HepG2 (cell line): ENCODE measurements around the gene POC1B. TPM values are rescaled to one million over a fixed set of nuclear protein-coding genes. Genes with fewer than 3 reads are reported as not detected.

Experiments used
- ATAC-seq: fragments of 200-7000 bp; cut with Tn5 transposase; 3 replicates; pipeline ENCODE4 v1.9.1; 2020; ENCODE audit warnings: mild to moderate bottlenecking, moderate library complexity
- BruUV-seq: library from RNA; stranded (reverse); fragments of 400-500 nt; replicated peaks from 2 replicates; lab custom pipeline; 2021; lab: Mats Ljungman, UMichigan
- CTCF ChIA-PET: fragments of 300-600 bp; formaldehyde crosslinking; extraction: SDS; loops from one replicate; lab custom pipeline; 2021; ENCODE audit warnings: low total read pairs, inconsistent platforms, low intra/inter-chr PET ratio; lab: Yijun Ruan, JAX
- POLR2A ChIA-PET: fragments of 350-600 bp; sonication (Branson Sonifier 250); formaldehyde crosslinking; loops from one replicate; lab custom pipeline; 2020; ENCODE audit warnings: antibody characterized with exemption, inconsistent platforms; lab: Yijun Ruan, JAX
- DNase-seq: peaks from one replicate; pipeline ENCODE4 v3.0.0-alpha.2; 2015; ENCODE audit warnings: low spot score
- FAIRE-seq: peaks from 3 replicates; lab custom pipeline; 2011; peaks lifted over from hg19 to GRCh38; lab: Jason Lieb, UNC
- H2AFZ ChIP-seq: one replicate; pipeline ENCODE4 v1.6.1; 2011; ENCODE audit warnings: low read length, inconsistent platforms
- H3K27ac ChIP-seq: fragments of 300-600 bp; 3 replicates; pipeline ENCODE4 v1.8.0; 2011; ENCODE audit warnings: mixed run types, mild to moderate bottlenecking, mixed read lengths, low read length, inconsistent platforms; ENCODE audit not compliant: insufficient read depth; ENCODE audit errors: extremely low read length
- H3K27me3 ChIP-seq, 2 experiments: fragments of 200-600 bp in 1 of 2; 2 replicates in 1 of 2; 3 replicates in 1 of 2; pipeline versions ENCODE4 v1.6.0 to v1.8.0; 2011; ENCODE audit warnings: low read length in 2 of 2, mild to moderate bottlenecking in 2 of 2, moderate library complexity in 2 of 2, inconsistent platforms in 1 of 2; ENCODE audit not compliant: insufficient read depth in 2 of 2, control insufficient read depth in 1 of 2
- H3K36me3 ChIP-seq, 2 experiments: fragments of 200-600 bp in 1 of 2; replicated peaks in 1 of 2; 2 replicates in 1 of 2; 3 replicates in 1 of 2; pipeline versions ENCODE4 v1.5.1 to v1.8.0; 2011; ENCODE audit warnings: low read length in 2 of 2, inconsistent platforms in 1 of 2; ENCODE audit not compliant: insufficient read depth in 2 of 2, control insufficient read depth in 1 of 2
- H3K4me1 ChIP-seq: 2 replicates; pipeline ENCODE4 v1.5.1; 2012; ENCODE audit warnings: low read length, inconsistent platforms; ENCODE audit not compliant: insufficient read depth
- H3K4me2 ChIP-seq: 2 replicates; pipeline ENCODE4 v1.6.0; 2011; ENCODE audit warnings: low read depth, low read length, inconsistent platforms
- H3K4me3 ChIP-seq, 3 experiments: fragments of 200-600 bp in 1 of 3; sonication (generic), shearing (Covaris generic) in 1 of 3; replicated peaks in 1 of 3; 2 replicates each; pipeline ENCODE4 v1.5.1; 2011 to 2016; ENCODE audit warnings: low read length in 3 of 3, inconsistent platforms in 2 of 3, low read depth in 2 of 3, mild to moderate bottlenecking in 2 of 3, control low read depth in 1 of 3, mixed read lengths in 1 of 3; ENCODE audit not compliant: insufficient read depth in 1 of 3
- H3K79me2 ChIP-seq: one replicate; pipeline ENCODE4 v1.6.1; 2011; ENCODE audit warnings: low read length, inconsistent platforms; ENCODE audit not compliant: insufficient read depth
- H3K9ac ChIP-seq: 2 replicates; pipeline ENCODE4 v1.6.0; 2011; ENCODE audit warnings: mild to moderate bottlenecking, low read depth, low read length, inconsistent platforms; ENCODE audit not compliant: insufficient read depth
- H3K9me3 ChIP-seq: 2 replicates; pipeline ENCODE4 v1.5.1; 2012; ENCODE audit warnings: mild to moderate bottlenecking, low read length
- H4K20me1 ChIP-seq: 2 replicates; pipeline ENCODE4 v1.6.0; 2011; ENCODE audit warnings: inconsistent platforms, mild to moderate bottlenecking, low read length, moderate library complexity; ENCODE audit not compliant: insufficient read depth
- IRF2 ChIP-seq: IDR thresholded peaks from 2 replicates; pipeline ENCODE4 v1.6.1; 2018; ENCODE audit warnings: missing genetic modification reagents, missing compliant biosample characterization
- KLF15 ChIP-seq: sonication (generic); formaldehyde crosslinking; IDR thresholded peaks from 2 replicates; pipeline ENCODE4 v1.8.1; 2023; ENCODE audit warnings: borderline replicate concordance, mild to moderate bottlenecking, inconsistent platforms, missing genetic modification reagents, mixed read lengths
- NPAS2 ChIP-seq: sonication (generic); formaldehyde crosslinking; IDR thresholded peaks from 2 replicates; pipeline ENCODE4 v1.8.0; 2022; ENCODE audit warnings: mild to moderate bottlenecking, missing genetic modification reagents, borderline replicate concordance
- SUZ12 ChIP-seq: fragments of 150-350 bp; IDR thresholded peaks from 2 replicates; pipeline ENCODE4 v1.6.1; 2014; ENCODE audit warnings: low read depth, low read length
- ZNF616 ChIP-seq: sonication (generic); formaldehyde crosslinking; IDR thresholded peaks from 2 replicates; pipeline ENCODE4 v1.5.0; 2020; ENCODE audit warnings: low read depth, mild to moderate bottlenecking, missing genetic modification reagents
- WGBS: methylation state at CpG from one replicate; pipeline ENCODE4 v1.1.6; 2017; ENCODE audit warnings: low lambda C conversion rate; 5-methylcytosine and 5-hydroxymethylcytosine counted together
- in situ Hi-C: cut with HindIII; loops from 2 replicates; pipeline ENCODE4 v1.10.0; 2017; ENCODE audit warnings: low pct_unique_long_range_greater_than_20kb; ENCODE audit not compliant: extremely low pct_ligation_motif_present
- intact Hi-C: fragments of 100-400 bp; cut with micrococcal nuclease; formaldehyde crosslinking; loops from one replicate; pipeline ENCODE4 v1.10.0; 2022; ENCODE audit not compliant: unreplicated experiment
- polyA plus RNA-seq, 8 experiments: library from polyadenylated mRNA; depleted of rRNA in 3 of 8; stranded (reverse) in 7 of 8; unstranded in 1 of 8; fragments of >200 nt; fragmentation: Illumina TruSeq in 4 of 8; extraction: Trizol in 4 of 8; gene quantifications; 2 replicates each; pipeline versions ENCODE4 v1.2.1 to v1.2.3, GENCODE V29; 2011 to 2016; ENCODE audit warnings: low read depth in 4 of 8, missing spikeins in 1 of 8, mixed read lengths in 1 of 8; ENCODE audit not compliant: insufficient read depth in 1 of 8
- total RNA-seq, 5 experiments: library from RNA; depleted of rRNA; stranded (reverse); fragments of >200 nt; fragmentation: Illumina TruSeq; extraction: Trizol; gene quantifications; 2 replicates each; pipeline ENCODE4 v1.2.3, GENCODE V29; 2016; ENCODE audit warnings: low read depth in 1 of 5
- TF ChIP-seq, protein P1 (sequence below): sonication (generic); formaldehyde crosslinking; IDR thresholded peaks from 2 replicates; pipeline ENCODE4 v1.5.0; 2020; ENCODE audit warnings: mild to moderate bottlenecking, missing genetic modification reagents

Gene POC1B
- total and polyA plus RNA-seq, 2 of the 13 experiments (the other 11 are each of a cell fraction or from before 2014, with no cell fraction given): 9.3 to 11.0 TPM

DNA sequence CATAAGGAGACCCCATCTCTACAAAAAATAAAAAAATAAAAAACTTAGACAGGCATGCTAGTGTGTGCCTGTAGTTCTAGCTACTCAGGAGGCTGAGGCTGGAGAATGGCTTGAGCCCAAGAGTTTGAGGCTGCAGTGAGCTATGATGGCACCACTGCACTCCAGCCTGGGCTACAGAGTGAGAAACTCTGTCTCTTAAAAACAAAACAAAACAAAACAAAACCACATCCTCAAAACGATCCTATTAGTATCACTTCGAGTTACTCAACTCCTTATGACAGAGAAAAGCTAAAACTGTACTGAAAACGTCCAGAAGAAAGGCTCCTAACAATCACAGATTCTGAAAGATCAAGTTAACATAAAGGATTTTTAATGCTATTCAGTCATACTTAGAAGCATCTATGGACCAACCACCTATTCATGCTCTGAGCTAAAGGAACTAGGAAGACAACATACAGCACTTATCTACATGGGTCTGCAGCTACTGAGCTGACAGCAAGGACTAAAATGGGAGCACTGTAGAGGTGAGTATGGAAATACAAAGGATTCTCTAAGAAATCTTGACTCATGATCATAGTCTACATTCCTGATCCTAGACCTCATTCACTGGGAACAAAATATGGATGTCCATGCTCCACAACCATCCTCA, 98.2 kb downstream of the POC1B start:
- H4K20me1 ChIP-seq: no peaks in the 10 kb centered on the region
- H3K4me3 ChIP-seq: no peak overlapping the region
- H3K79me2 ChIP-seq: no peaks in the 10 kb centered on the region
- no peak for ATAC-seq
- WGBS: 53% methylated on average over 3 of the region's 3 CpGs
- no peak overlapping the region for H3K27ac ChIP-seq
- ChIA-PET CTCF (no interaction called here), POLR2A (interaction anchor here (1.7 kb wide), 1 partner anchor 74 kb away, joined by 7 read pairs; no protein-coding TSS in a partner anchor)
- no peak for DNase-seq
- no TSS peak for BruUV-seq
- intact Hi-C loops (no loop called here), in situ Hi-C loops (no loop called here)
- no peaks in the 10 kb centered on the region for H3K9me3 ChIP-seq
- no peaks in the 10 kb centered on the region; a peak in 2 of 5 replicates for H3K36me3 ChIP-seq
- TF ChIP-seq SUZ12 (no peak), ZNF616 (CRISPR knock-in tag) (no peak), IRF2 (CRISPR knock-in tag) (no peak), NPAS2 (CRISPR knock-in tag) (no peak), KLF15 (no peak)
- TF ChIP-seq, protein P1, sequence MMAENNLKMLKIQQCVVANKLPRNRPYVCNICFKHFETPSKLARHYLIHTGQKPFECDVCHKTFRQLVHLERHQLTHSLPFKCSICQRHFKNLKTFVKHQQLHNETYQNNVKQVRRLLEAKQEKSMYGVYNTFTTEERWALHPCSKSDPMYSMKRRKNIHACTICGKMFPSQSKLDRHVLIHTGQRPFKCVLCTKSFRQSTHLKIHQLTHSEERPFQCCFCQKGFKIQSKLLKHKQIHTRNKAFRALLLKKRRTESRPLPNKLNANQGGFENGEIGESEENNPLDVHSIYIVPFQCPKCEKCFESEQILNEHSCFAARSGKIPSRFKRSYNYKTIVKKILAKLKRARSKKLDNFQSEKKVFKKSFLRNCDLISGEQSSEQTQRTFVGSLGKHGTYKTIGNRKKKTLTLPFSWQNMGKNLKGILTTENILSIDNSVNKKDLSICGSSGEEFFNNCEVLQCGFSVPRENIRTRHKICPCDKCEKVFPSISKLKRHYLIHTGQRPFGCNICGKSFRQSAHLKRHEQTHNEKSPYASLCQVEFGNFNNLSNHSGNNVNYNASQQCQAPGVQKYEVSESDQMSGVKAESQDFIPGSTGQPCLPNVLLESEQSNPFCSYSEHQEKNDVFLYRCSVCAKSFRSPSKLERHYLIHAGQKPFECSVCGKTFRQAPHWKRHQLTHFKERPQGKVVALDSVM: no peak
- no peak overlapping the region for H2AFZ ChIP-seq
- H3K4me1 ChIP-seq: peaks cover 7% of the 10 kb centered on the region; the same call in 1 of the 2 replicates
- no peak overlapping the region for H3K4me2 ChIP-seq
- FAIRE-seq: no peak
- no peaks in the 10 kb centered on the region for H3K27me3 ChIP-seq
- no peak overlapping the region for H3K9ac ChIP-seq
